Measurements from ENCODE around the gene CTSW. TPM values are rescaled to one million over a fixed set of nuclear protein-coding genes. Genes with fewer than 3 reads are reported as not detected.

The CTSW gene
- polyA plus RNA-seq, 1 donor (not counting 4 experiments of a cell fraction or from before 2014, with no cell fraction given): not detected

- peaks cover 47% of the 10 kb centered on the region for H3K79me2 ChIP-seq (ENCODE audit: control insufficient read depth, insufficient read depth, low read length)
These were observed 40.1 kb downstream of the CTSW start for GRCh38 chr11:65919573-65920371.

GRCh38 chr11:65920372-65920802 lies 40.8 kb downstream of the CTSW start:
- Histone ChIP-seq H2AFZ (ENCODE audit: control insufficient read depth, low read length) (no peak overlapping the region), H4K20me1 (ENCODE audit: control insufficient read depth, extremely low read depth, insufficient read depth, low read length) (no peaks in the 10 kb centered on the region), H3K4me1 (ENCODE audit: control insufficient read depth, extremely low read depth, insufficient read depth, low read length) (peaks cover 46% of the 10 kb centered on the region), H3K9ac (ENCODE audit: control insufficient read depth, extremely low read depth, insufficient read depth, low read length) (peak overlapping the region; percentile 80), H3K9me3 (ENCODE audit: control insufficient read depth, low read depth, low read length) (no peaks in the 10 kb centered on the region), H3K79me2 (ENCODE audit: control insufficient read depth, insufficient read depth, low read length) (peaks cover 43% of the 10 kb centered on the region), H3K9me1 (ENCODE audit: control insufficient read depth, extremely low read depth, insufficient read depth, low read length) (no peaks in the 10 kb centered on the region), H3K36me3 (ENCODE audit: control insufficient read depth in 2 of 2, extremely low read depth in 1 of 2, insufficient read depth in 2 of 2, low read length in 2 of 2) (peaks cover 6 to 23% of the 10 kb centered on the region in 2 experiments), H3K27ac (ENCODE audit: control insufficient read depth, insufficient read depth, low read length) (peak overlapping the region; percentile 61), H3K4me3 (ENCODE audit: control insufficient read depth in 2 of 3, extremely low read depth in 1 of 3, insufficient read depth in 2 of 3, low read depth in 1 of 3, low read length in 3 of 3) (peak overlapping the region; percentile 77 to 92 (median 80)), H3K4me2 (ENCODE audit: control insufficient read depth, extremely low read depth, insufficient read depth, low read depth, low read length) (peak overlapping the region; percentile 95), H3K27me3 (ENCODE audit: control insufficient read depth, extremely low read depth, insufficient read depth, low read length) (no peaks in the 10 kb centered on the region)
- FAIRE-seq (no peak), DNase-seq (ENCODE audit: low read depth, low spot score) (no peak)
- TF ChIP-seq CTCF (optimal IDR thresholded peaks at IDR 0.05 in 1 of 3, IDR thresholded peaks at IDR 0.05 in 1 of 3, conservative IDR thresholded peaks at IDR 0.05 in 1 of 3; ENCODE audit: extremely low read depth in 1 of 3, insufficient read depth in 2 of 3, low read length in 3 of 3) (no peak), EZH2 (IDR thresholded peaks at IDR 0.05; ENCODE audit: low read length) (no peak)
- dilution Hi-C loops (cut with MboI; ENCODE audit: extremely low pct_ligation_motif_present, low sequenced_read_pairs): no loop called here

More at GRCh38 chr11:65919573-65920371, 40.1 kb downstream of the CTSW start:
- H3K27ac ChIP-seq (ENCODE audit: control insufficient read depth, insufficient read depth, low read length): peak overlapping the region; percentile 61
- no peaks in the 10 kb centered on the region for H3K9me1 ChIP-seq (ENCODE audit: control insufficient read depth, extremely low read depth, insufficient read depth, low read length)
- H3K4me3 ChIP-seq (ENCODE audit: control insufficient read depth in 2 of 3, extremely low read depth in 1 of 3, insufficient read depth in 2 of 3, low read depth in 1 of 3, low read length in 3 of 3): peak overlapping the region; percentile 77 to 92 (median 80)
- dilution Hi-C loops (cut with MboI; ENCODE audit: extremely low pct_ligation_motif_present, low sequenced_read_pairs): no loop called here
- H2AFZ ChIP-seq (ENCODE audit: control insufficient read depth, low read length): peak overlapping the region; percentile 55
- peak overlapping the region; percentile 80 for H3K9ac ChIP-seq (ENCODE audit: control insufficient read depth, extremely low read depth, insufficient read depth, low read length)
- FAIRE-seq: no peak
- peaks cover 6 to 22% of the 10 kb centered on the region in 2 experiments for H3K36me3 ChIP-seq (ENCODE audit: control insufficient read depth in 2 of 2, extremely low read depth in 1 of 2, insufficient read depth in 2 of 2, low read length in 2 of 2)
- H3K4me2 ChIP-seq (ENCODE audit: control insufficient read depth, extremely low read depth, insufficient read depth, low read depth, low read length): peak overlapping the region; percentile 95
- no peak for DNase-seq (ENCODE audit: low read depth, low spot score)
- no peaks in the 10 kb centered on the region for H3K9me3 ChIP-seq (ENCODE audit: control insufficient read depth, low read depth, low read length)
- TF ChIP-seq EZH2 (IDR thresholded peaks at IDR 0.05; ENCODE audit: low read length) (no peak), CTCF (optimal IDR thresholded peaks at IDR 0.05 in 1 of 3, IDR thresholded peaks at IDR 0.05 in 1 of 3, conservative IDR thresholded peaks at IDR 0.05 in 1 of 3; ENCODE audit: extremely low read depth in 1 of 3, insufficient read depth in 2 of 3, low read length in 3 of 3) (no peak)
- H3K27me3 ChIP-seq (ENCODE audit: control insufficient read depth, extremely low read depth, insufficient read depth, low read length): no peaks in the 10 kb centered on the region
- H3K4me1 ChIP-seq (ENCODE audit: control insufficient read depth, extremely low read depth, insufficient read depth, low read length): peaks cover 52% of the 10 kb centered on the region
- H4K20me1 ChIP-seq (ENCODE audit: control insufficient read depth, extremely low read depth, insufficient read depth, low read length): no peaks in the 10 kb centered on the region
